Trophoblast cell (in vitro differentiated cells and primary cell): Measurements from ENCODE around the gene TP73.
A peak's percentile ranks its signal among the peaks of the same experiment; 100 is the strongest.

Experiments used
- DNase-seq, 2 donors: peaks; one replicate each; pipeline ENCODE4 v3.0.0-alpha.2; 2016
- H2AFZ ChIP-seq: 2 replicates; pipeline ENCODE4 v1.6.1; 2013; ENCODE audit warnings: low read length, moderate library complexity, mild to moderate bottlenecking; ENCODE audit not compliant: insufficient read depth, poor library complexity
- H2AK5ac ChIP-seq: 2 replicates; pipeline ENCODE4 v1.6.1; 2013; ENCODE audit warnings: mild to moderate bottlenecking, low read length
- H2BK120ac ChIP-seq: 2 replicates; pipeline ENCODE4 v1.6.1; 2013; ENCODE audit warnings: low read length, mild to moderate bottlenecking, moderate library complexity; ENCODE audit not compliant: insufficient read depth, poor library complexity
- H2BK12ac ChIP-seq: 2 replicates; pipeline ENCODE4 v1.6.1; 2013; ENCODE audit warnings: mild to moderate bottlenecking, low read length, moderate library complexity
- H2BK5ac ChIP-seq: 2 replicates; pipeline ENCODE4 v1.6.1; 2013; ENCODE audit warnings: low read length, low read depth, moderate library complexity, mild to moderate bottlenecking; ENCODE audit not compliant: poor library complexity
- H3K14ac ChIP-seq: 2 replicates; pipeline ENCODE4 v1.6.1; 2013; ENCODE audit warnings: mild to moderate bottlenecking, low read length
- H3K18ac ChIP-seq: 2 replicates; pipeline ENCODE4 v1.6.1; 2013; ENCODE audit warnings: mild to moderate bottlenecking, low read length
- H3K23ac ChIP-seq: 2 replicates; pipeline ENCODE4 v1.6.1; 2013; ENCODE audit warnings: low read length
- H3K27ac ChIP-seq: 2 replicates; pipeline ENCODE4 v1.5.1; 2013; ENCODE audit warnings: low read depth, mild to moderate bottlenecking, inconsistent platforms, low read length, moderate library complexity
- H3K27me3 ChIP-seq: 2 replicates; pipeline ENCODE4 v1.6.1; 2013; ENCODE audit warnings: inconsistent platforms, mild to moderate bottlenecking, low read length, moderate library complexity; ENCODE audit not compliant: insufficient read depth
- H3K36me3 ChIP-seq, 2 experiments: 1 replicate in 1 of 2; 2 replicates in 1 of 2; pipeline ENCODE4 v1.6.1; 2013; ENCODE audit warnings: low read length in 2 of 2, mild to moderate bottlenecking in 2 of 2, moderate library complexity in 1 of 2; ENCODE audit not compliant: insufficient read depth in 2 of 2, control insufficient read depth in 1 of 2
- H3K4ac ChIP-seq: 2 replicates; pipeline ENCODE4 v1.6.1; 2013; ENCODE audit warnings: low read depth, mild to moderate bottlenecking, low read length, moderate library complexity
- H3K4me1 ChIP-seq, 2 experiments: 1 replicate in 1 of 2; 2 replicates in 1 of 2; pipeline ENCODE4 v1.6.1; 2013; ENCODE audit warnings: low read length in 2 of 2, mild to moderate bottlenecking in 2 of 2, moderate library complexity in 1 of 2; ENCODE audit not compliant: insufficient read depth in 2 of 2, control insufficient read depth in 1 of 2
- H3K4me2 ChIP-seq: 2 replicates; pipeline ENCODE4 v1.6.1; 2013; ENCODE audit warnings: inconsistent platforms, mild to moderate bottlenecking, low read length, moderate library complexity
- H3K4me3 ChIP-seq: 2 replicates; pipeline ENCODE4 v1.5.1; 2013; ENCODE audit warnings: mild to moderate bottlenecking, low read depth, low read length, inconsistent platforms
- H3K79me1 ChIP-seq: one replicate; pipeline ENCODE4 v1.6.1; 2013; ENCODE audit warnings: low read length
- H3K79me2 ChIP-seq: 2 replicates; pipeline ENCODE4 v1.6.1; 2013; ENCODE audit warnings: low read length, mild to moderate bottlenecking; ENCODE audit not compliant: control insufficient read depth, insufficient read depth, poor library complexity
- H3K9ac ChIP-seq: 2 replicates; pipeline ENCODE4 v1.6.1; 2013; ENCODE audit warnings: mild to moderate bottlenecking, low read length
- H3K9me3 ChIP-seq: 2 replicates; pipeline ENCODE4 v1.6.1; 2013; ENCODE audit warnings: low read depth, mild to moderate bottlenecking, control low read depth, inconsistent platforms, low read length; ENCODE audit not compliant: insufficient read depth
- H4K12ac ChIP-seq: 2 replicates; pipeline ENCODE4 v1.6.1; 2013; ENCODE audit warnings: low read depth, mild to moderate bottlenecking, low read length, moderate library complexity
- H4K8ac ChIP-seq: 2 replicates; pipeline ENCODE4 v1.6.1; 2013; ENCODE audit warnings: low read depth, mild to moderate bottlenecking, low read length, moderate library complexity
- H4K91ac ChIP-seq: one replicate; pipeline ENCODE4 v1.6.1; 2013; ENCODE audit warnings: low read depth, mild to moderate bottlenecking, low read length, moderate library complexity
- WGBS: extraction: QIAGEN DNeasy Blood & Tissue Kit; methylation state at CpG from one replicate; pipeline ENCODE4 v1.1.7; 2013; ENCODE audit warnings: missing lambda C conversion rate; ENCODE audit not compliant: insufficient read length, insufficient coverage; ENCODE audit errors: extremely low coverage; 5-methylcytosine and 5-hydroxymethylcytosine counted together

The TP73 gene

DNA sequence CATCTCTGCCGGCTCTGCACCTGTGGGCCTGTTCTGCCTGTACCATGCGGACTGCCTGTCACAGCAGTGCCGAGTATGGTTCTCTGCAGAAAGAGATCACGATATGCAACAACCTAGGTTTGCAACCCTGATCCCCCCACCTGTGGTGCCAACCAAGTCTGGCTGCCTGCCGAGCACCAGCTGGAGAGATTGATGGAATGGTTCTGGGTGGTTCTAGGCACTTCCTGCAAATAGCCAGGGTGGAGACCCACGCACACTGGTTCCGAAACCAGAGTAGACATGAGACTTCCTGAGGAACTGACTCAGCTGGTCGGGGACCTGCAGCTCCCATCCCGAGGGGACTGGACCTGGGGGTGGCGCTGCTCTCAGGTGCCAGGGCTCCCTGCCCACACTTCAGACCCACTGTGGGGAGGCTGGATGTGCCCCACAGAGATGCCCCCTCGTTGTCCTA lies 22.1 kb upstream of the TP73 start:
- WGBS: no CpG with 5 or more reads among the region's 11 CpGs
- no peak overlapping the region for H3K4me3 ChIP-seq
- H2BK12ac ChIP-seq: no peak overlapping the region
- H3K4me1 ChIP-seq: peaks cover 5% of the 10 kb centered on the region in 2 experiments
- H3K9me3 ChIP-seq: no peaks in the 10 kb centered on the region
- H4K8ac ChIP-seq: no peak overlapping the region
- DNase-seq: no peak
- H3K27me3 ChIP-seq: no peaks in the 10 kb centered on the region
- no peak overlapping the region for H4K12ac ChIP-seq
- no peak overlapping the region for H3K23ac ChIP-seq
- H3K18ac ChIP-seq: no peak overlapping the region
- no peak overlapping the region for H3K27ac ChIP-seq
- H3K4ac ChIP-seq: no peak overlapping the region
- H3K79me2 ChIP-seq: peaks cover 2% of the 10 kb centered on the region
- H3K14ac ChIP-seq: no peak overlapping the region
- no peak overlapping the region for H2AFZ ChIP-seq
- H4K91ac ChIP-seq: no peak overlapping the region
- no peak overlapping the region for H2BK120ac ChIP-seq
- no peaks in the 10 kb centered on the region for H3K79me1 ChIP-seq
- H3K9ac ChIP-seq: no peak overlapping the region
- H3K36me3 ChIP-seq: peaks cover 55 to 72% of the 10 kb centered on the region in 2 experiments
- no peak overlapping the region for H2BK5ac ChIP-seq
- no peak overlapping the region for H3K4me2 ChIP-seq
- H2AK5ac ChIP-seq: no peak overlapping the region

DNA sequence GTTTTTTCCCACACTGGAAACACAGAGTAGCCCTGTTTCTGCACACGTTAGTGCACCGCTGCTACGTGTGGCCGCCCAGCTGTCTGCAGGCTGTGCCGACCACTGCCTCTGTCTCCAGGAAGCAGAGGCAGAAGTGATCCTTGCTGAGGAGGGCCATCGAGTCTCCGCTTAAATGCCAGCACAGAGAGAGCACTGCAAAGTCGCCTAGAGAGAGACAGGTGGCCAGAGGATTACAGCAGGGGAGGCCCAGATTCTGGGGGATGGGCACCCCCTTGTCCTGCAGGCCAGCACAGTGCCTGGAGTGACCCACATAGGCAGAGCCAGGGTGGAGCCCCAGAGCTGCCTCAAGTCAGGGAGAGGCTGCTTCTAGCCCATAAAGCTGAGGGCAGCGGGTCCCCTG lies 21.4 kb upstream of the TP73 start:
- Histone ChIP-seq H3K27me3 (no peaks in the 10 kb centered on the region), H3K36me3 (peaks cover 57 to 76% of the 10 kb centered on the region in 2 experiments), H4K91ac (no peak overlapping the region), H2AK5ac (no peak overlapping the region), H2BK12ac (no peak overlapping the region), H3K9me3 (no peaks in the 10 kb centered on the region), H3K79me2 (no peaks in the 10 kb centered on the region), H3K79me1 (no peaks in the 10 kb centered on the region), H2BK5ac (no peak overlapping the region), H4K8ac (no peak overlapping the region), H4K12ac (no peak overlapping the region), H2AFZ (no peak overlapping the region), H2BK120ac (no peak overlapping the region), H3K4me3 (peak overlapping the region; percentile 31), H3K18ac (no peak overlapping the region), H3K14ac (no peak overlapping the region), H3K23ac (no peak overlapping the region), H3K4me1 (no peaks in the 10 kb centered on the region), H3K9ac (no peak overlapping the region), H3K4me2 (no peak overlapping the region), H3K4ac (no peak overlapping the region), H3K27ac (no peak overlapping the region)
- no CpG with 5 or more reads among the region's 9 CpGs for WGBS
- DNase-seq: no peak

DNA sequence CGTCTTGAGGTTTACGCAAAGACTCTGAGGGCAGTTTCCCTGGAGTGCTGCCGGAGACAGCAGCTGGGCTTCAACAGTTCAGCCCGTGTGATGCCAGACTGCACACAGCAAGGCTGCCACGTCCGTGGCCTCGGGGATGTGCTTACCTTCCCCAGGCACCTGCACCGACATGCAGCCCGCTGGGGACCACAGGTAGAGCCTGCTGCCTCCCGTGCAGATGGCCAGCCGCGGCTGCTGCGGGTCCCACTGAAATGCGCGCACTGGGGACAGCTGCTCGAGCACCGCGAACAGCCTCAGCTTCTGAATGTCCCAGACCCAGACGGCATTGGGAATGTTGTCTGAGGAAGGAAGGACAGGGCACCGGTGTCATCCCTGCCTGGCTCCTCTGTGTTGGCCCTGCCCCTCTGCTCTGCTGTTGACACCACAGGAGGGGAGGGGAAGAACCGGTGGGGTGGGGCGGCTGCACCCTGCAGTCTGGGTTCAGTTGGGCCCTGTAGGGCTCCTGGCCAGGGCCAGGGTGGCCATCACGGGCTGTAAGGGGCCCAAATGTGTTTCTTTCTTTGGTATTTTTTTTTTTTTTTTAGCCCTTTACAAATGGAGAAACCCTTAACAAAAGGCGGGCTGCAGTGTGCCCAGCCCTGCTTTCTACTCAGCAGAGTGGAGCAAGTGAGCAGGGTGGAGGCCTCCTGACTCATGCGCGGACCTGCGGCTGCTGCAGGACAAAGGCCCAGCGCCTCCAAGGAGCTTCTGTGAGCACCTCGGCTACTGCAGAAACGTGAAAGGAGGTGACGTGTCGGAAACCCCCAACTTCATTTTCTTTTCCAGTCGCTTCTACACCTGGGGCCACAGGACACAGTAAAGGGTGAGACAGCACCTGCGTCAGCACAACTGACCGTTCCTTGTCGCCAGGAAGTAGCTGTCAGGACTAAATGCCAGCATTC lies 20.7 kb upstream of the TP73 start:
- Histone ChIP-seq H2BK12ac (no peak overlapping the region), H2AFZ (no peak overlapping the region), H4K8ac (no peak overlapping the region), H3K27me3 (no peaks in the 10 kb centered on the region), H3K14ac (no peak overlapping the region), H3K4me3 (peak overlapping the region; percentile 31), H3K36me3 (peaks cover 63 to 83% of the 10 kb centered on the region in 2 experiments), H2BK120ac (no peak overlapping the region), H3K23ac (no peak overlapping the region), H3K4me1 (no peaks in the 10 kb centered on the region), H2BK5ac (no peak overlapping the region), H3K27ac (no peak overlapping the region), H3K79me1 (no peaks in the 10 kb centered on the region), H3K9ac (no peak overlapping the region), H3K4ac (no peak overlapping the region), H3K79me2 (no peaks in the 10 kb centered on the region), H3K4me2 (no peak overlapping the region), H3K18ac (no peak overlapping the region), H2AK5ac (no peak overlapping the region), H3K9me3 (peaks cover 1% of the 10 kb centered on the region), H4K91ac (no peak overlapping the region), H4K12ac (no peak overlapping the region)
- no CpG with 5 or more reads among the region's 36 CpGs for WGBS
- no peak for DNase-seq

DNA sequence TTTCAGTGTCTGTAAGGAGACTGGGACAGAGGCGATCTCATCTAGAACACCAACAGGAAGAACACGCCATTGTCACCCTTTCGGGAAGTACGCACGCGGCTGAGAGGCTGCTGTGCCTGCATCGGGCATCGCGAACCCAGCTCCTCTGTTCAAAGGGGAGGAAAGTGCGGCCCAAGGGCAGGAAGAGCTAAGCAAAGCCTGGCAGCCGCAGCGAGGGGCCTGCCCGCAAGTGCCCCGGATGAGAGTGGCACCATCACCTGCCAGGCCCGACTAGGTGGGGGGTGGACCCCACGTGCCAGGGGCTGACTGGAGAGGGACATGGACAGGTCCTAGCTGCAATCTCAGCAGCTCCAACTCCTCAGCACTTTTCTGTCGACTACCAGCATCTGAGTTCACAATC lies 20.0 kb upstream of the TP73 start:
- H3K9me3 ChIP-seq: peaks cover 1% of the 10 kb centered on the region
- no peak overlapping the region for H2AFZ ChIP-seq
- H3K27ac ChIP-seq: no peak overlapping the region
- H2AK5ac ChIP-seq: no peak overlapping the region
- H3K4me1 ChIP-seq: no peaks in the 10 kb centered on the region
- no peaks in the 10 kb centered on the region for H3K27me3 ChIP-seq
- H3K79me2 ChIP-seq: no peaks in the 10 kb centered on the region
- no peak overlapping the region for H3K9ac ChIP-seq
- H3K4me3 ChIP-seq: no peak overlapping the region
- no peak overlapping the region for H3K23ac ChIP-seq
- H2BK5ac ChIP-seq: no peak overlapping the region
- no peak overlapping the region for H2BK12ac ChIP-seq
- no peak for DNase-seq
- WGBS: no CpG with 5 or more reads among the region's 17 CpGs
- H2BK120ac ChIP-seq: no peak overlapping the region
- peaks cover 67 to 89% of the 10 kb centered on the region in 2 experiments for H3K36me3 ChIP-seq
- H4K12ac ChIP-seq: no peak overlapping the region
- H4K91ac ChIP-seq: no peak overlapping the region
- no peak overlapping the region for H3K4me2 ChIP-seq
- no peak overlapping the region for H3K14ac ChIP-seq
- H3K18ac ChIP-seq: no peak overlapping the region
- no peak overlapping the region for H3K4ac ChIP-seq
- no peaks in the 10 kb centered on the region for H3K79me1 ChIP-seq
- no peak overlapping the region for H4K8ac ChIP-seq
